NCI-H2227 treated with DMSO at 0.1 percent for 48 hours (cell line): ENCODE measurements around the gene WDR31.
"Not testable (repeated sequence)": the region's sequence is repeated elsewhere in the genome, so short reads cannot be mapped to it uniquely, and the experiment has no call there.

Source experiments
- DNase-seq: peaks from one replicate; lab custom pipeline; 2025; lab: John Stamatoyannopoulos, UW

WDR31 gene

DNA sequence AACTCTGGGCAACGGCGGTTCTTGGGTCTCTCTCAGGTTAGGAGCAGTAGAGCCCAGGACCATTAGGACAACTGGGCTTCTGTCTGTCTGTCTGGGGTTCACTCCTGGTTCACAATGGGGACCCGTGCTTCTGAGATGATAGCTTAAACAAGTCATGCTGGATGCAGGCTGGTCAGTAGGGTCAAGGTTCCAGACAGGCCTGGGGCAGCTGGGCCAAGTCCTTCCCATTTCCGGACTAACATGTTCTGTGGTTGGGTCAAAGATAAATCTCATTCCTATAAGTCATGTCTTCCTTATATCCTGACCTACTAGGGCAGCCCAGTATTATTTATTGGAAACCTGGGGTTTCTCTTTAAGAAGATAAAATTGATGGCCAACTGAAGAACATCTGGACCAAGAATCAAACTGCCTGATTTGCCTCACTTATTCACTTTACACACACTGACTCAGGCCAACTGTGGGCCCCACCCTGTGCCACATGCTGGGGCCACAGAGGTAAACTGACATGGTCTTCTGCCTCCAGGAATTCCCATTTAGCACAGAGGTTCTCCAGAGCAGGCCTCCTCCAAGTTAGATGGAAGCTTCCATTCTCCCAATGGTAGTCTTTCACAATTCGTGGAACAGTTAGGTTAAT is 28.4 kb upstream of the WDR31 start:
- no peak for DNase-seq

DNA sequence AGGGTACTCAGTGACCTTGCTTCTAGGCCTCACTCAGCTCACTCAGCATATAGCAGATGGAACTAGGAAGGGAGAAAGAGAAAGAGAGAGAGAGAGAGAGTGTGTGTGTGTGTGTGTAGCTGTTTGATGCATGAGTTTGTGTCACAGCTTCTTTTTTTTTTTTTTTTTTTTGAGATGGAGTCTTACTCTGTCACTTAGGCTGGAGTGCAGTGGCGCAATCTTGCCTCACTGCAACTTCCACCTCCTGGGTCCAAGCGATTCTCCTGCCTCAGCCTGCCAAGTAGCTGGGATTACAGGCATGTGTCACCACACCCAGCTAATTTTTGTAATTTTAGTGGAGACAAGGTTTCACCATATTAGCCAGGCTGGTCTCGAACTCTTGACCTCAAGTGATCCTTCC is 25.6 kb upstream of the WDR31 start:
- DNase-seq = not testable (repeated sequence)

DNA sequence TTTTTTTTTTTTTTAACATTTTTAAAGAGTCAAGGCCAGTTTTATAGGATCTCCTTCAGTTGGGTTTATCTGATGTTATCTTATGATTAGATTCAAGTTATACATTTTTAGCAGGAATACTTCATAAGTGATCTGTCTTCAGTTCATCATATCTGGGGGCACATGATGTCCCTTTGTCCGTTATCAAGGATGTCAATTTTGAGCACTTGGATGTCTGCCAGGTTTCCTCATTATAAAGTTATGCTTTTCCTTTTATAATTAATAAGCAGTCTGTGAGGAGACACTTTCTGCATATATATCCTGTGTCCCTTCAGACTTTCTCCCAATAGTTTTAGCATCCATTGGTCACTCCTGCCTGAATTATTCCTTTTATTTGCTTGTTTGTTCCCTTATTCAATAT is 24.9 kb upstream of the WDR31 start:
- DNase-seq = no peak

DNA sequence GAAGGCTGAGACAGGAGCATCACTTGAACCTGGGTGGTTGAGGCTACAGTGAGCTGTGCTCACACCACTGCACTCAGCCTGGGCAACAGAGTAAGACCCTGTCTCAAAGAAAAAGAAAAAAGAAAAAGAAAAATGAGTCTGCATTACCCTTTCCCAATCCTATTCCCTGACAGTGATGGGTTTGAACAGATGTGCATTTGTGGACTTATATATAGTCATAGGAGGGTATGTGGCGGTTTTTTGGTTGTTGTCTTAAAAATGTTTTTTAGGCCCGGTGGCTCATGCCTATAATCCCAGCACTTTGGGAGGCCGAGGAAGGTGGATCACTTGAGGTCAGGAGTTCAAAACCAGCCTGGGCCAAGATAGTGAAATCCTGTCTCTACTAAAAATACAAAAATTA is 23.3 kb upstream of the WDR31 start:
- no peak for DNase-seq

DNA sequence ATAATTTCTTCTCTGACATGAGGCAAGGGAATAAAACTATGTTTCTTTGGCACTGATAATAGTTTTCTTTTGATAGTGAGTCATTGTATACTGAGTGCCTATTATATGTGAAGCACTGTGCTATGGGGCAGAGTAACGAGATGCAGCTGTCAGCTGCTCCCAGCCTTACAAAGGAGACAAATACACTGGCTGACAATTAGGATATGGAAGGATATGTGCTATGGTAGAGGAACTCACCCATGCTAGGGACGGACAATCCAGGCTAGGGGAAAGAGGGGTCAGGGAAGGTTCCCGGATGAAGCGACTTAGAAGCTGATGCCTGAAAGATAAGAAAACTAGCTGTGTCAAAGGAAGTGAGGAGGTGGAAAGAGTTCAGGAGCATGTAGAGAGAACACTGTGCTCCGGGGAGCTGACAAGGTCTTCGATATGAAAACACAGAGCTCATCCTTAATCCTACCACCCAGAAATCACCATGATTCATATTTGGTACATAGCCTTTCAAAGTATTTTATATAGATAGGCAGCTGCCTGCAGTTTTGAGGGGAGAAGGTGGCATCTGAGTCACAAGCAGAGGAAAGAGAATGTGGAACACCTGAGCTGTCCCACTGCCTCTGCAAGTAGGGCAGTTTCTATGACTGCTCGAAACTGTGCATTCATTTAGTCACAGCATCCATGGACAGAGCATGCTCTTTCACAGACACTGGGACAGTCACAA is 21.4 kb upstream of the WDR31 start:
- no peak for DNase-seq

DNA sequence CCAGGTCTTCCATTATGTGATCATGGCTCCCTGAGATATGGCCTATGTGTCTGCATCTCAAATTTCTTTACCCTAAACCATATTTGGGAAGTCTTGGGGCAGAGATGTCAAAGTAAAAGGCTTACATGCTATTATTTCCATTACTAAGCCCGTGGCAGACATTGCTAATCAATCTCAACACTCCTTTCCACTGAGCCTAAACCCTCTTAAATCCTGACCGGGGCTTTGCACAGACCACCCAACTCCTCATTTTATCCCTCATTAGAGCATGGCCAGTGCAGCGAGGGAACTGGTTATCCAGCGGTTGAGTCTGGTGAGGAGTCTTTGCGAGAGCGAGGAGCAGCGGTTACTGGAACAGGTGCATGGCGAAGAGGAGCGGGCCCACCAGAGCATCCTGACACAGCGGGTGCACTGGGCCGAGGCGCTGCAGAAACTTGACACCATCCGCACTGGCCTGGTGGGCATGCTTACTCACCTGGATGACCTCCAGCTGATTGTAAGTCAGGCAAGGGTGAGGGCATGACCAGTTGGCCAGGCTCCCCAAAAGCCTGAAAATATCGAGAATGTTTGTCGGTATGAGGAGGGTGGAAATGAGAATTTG is 20.3 kb upstream of the WDR31 start:
- no peak for DNase-seq

DNA sequence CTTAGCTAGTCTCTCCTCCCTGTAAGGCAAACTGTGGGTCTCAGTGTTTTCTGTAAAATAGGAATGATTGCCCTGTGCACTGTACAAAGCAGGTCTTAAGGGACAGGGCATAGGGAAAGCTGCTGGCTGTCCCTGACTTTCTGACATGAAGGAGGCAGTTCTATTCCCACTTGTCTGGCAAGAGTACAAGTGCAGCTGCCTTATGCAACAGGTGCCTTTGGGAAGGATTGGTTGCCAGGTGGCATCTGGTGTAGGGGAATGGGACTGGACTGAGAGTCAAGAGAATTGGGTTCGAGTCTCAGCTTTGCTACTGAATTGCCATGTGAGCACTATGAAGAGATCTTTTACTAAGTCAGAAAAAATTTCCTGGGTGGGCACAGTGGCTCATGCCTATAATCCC is 19.3 kb upstream of the WDR31 start:
- DNase-seq = no peak

DNA sequence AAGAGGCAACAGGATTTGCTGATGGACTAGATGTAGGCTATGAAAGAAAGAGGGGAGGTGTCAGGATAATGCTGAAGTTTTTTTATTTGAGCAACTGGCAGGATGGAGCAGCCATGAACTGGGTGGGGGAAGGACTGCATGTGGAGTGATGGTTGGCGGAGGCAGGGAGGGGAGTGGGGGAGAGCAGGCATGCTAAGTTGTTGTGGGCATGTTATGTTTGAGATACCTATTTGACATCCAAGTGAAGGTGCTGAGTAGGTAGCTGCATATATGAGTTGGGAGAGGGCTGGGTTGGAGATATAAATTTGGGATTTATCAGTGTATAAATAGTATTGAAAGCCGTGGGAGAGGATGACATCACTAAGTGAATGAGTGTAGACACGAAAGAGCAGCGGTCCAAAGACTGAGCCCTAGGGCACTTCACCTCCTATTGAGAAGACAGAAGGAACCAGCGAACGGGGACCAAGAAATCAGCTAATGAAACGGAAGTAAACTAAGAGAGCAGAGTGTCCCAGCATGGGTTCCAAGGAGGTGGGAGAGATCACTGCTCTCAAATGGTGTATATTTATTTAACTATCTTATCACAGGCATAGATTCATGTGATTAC is 16.7 kb upstream of the WDR31 start:
- no peak for DNase-seq

DNA sequence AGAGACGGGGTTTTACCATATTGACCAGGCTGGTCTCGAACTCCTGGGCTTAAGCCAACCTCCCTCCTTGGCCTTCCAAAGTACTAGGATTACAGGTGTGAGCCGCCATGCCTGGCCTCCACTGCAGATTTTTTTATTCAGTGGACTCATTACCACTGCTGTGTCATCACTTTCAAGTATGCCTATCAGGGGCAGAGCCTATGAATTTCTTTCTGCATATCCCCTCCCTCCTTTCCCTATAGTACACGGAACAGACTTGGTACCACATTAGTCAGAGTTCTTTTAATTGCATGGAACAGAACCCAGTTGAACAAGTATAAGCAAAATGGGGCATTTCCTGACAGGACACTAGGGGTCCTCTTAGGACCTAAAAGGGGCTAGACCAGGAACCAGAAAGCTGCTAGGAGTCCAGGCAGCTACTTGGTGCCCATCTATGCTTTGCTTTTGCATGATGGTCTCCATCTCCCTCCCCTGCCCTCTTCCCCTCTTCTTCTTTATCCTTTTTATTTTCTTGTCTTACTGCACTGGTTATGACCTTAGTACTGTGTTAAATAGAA is 15.0 kb upstream of the WDR31 start:
- no peak for DNase-seq

DNA sequence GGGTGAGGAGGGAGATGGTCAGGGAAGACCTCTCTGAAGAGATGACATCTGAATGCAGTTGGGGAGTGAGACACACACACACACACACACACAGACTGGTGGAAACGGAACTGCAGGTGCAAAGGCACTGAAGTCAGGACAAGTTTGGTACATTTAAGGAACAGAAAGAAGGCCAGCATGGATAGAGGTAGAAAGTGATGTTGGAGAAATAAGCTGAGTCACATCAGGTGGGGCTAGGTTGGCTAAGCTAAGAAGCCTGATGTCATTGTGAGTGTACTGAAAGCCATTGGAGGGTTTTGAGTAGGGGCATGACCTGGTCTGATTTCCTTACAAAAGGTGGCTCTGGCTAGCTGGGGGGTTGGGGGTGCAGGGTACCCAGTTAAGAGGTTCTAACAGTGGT is 12.3 kb upstream of the WDR31 start:
- no peak for DNase-seq

DNA sequence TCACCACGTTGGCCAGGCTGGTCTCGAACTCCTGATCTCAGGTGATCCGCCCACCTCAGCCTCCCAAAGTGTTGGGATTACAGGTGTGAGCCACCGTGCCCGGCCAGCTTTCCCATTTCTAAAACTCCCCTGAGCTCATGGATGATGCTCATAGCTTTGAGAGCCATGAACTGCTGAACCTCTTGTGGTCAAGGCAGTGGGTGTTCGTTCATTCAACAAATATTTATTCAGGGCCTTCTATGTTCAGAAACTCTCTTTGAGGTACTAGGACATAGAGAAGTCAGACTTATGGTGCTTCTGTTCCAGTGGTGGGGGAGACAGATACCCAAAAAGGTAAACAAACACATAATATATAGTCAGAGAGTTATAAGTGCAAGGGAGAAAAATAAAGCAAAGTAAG is 11.9 kb upstream of the WDR31 start:
- DNase-seq = no peak

DNA sequence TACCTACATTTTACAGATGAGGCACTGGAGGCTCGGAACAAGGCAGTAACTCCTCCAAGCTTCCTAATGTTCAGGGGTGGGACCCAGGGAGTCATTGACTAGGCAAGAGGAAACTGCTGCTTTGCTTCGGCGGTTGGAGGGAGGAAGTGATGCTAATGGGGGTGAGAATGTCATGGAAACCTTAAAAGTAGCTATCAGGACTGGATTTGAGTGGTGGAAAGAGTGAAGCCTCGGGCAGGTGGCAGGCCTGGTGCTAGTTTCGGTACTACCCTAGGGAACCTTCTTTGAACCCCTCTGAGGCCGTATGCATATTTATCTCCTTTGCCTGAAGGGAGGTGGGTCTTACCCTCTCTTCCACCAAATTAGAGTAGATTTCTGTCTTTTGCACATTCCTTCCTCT is 10.9 kb upstream of the WDR31 start:
- DNase-seq = no peak

DNA sequence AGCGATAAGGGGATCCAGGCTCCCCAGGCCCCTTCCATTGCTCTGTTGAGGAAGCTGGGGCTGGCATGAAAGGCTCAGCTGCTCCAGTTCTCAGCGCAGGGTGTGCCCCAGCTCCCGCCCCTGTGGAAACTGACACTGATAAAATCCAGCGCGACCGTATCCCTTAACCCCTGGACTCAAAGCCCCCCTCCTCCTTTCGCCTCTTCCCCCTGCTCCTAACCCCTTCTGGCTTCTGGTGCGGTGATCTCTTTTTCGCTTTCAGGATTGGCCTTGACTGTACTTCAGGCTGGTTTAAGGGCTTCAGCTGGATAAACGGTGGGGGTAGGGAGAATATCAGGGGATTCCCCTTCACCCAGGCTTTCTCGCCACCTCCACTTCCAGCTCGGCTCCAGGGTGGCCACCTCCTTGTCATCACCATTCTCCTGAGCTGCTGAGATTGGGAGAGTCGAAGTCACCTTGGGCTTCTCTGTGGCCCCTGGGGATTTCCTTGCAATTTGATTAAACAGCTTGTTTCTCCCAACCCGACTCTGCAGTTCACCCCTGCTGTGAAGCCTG is 10.1 kb upstream of the WDR31 start:
- DNase-seq = no peak

DNA sequence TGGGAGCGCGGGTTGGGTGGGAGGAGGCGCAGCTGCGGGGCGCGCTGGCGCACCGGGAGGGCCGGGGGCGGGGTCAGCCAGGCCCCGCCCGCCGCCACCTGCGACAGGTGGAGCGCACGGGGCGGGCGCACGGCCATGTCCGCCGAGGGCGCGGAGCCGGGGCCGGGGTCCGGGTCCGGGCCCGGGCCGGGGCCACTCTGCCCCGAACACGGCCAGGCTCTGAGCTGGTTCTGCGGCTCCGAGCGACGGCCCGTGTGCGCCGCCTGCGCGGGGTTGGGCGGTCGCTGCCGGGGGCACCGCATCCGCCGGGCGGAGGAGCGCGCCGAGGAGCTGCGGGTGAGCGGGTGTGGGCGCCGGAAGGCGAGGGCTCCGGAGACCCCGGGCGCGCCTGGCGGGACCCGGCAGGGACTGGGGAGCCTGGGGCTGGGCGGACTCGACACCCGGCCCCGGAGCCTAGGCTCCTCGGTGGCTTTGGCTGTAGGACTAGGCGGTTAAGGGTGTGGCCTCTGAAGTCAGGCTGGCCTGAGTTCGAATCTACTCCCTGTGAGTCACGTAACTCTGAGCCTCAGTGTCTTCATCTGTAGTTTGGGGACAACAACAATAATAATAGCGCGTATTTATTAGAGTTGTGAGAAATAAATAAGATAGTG is 9.5 kb upstream of the WDR31 start, which contains the start of gene BSPRY:
Gene BSPRY, plus strand, starts transcription at position 97 of the 650 bp plus-strand sequence. Its CDS starts 39 bp downstream, at position 136.
- DNase-seq = no peak

DNA sequence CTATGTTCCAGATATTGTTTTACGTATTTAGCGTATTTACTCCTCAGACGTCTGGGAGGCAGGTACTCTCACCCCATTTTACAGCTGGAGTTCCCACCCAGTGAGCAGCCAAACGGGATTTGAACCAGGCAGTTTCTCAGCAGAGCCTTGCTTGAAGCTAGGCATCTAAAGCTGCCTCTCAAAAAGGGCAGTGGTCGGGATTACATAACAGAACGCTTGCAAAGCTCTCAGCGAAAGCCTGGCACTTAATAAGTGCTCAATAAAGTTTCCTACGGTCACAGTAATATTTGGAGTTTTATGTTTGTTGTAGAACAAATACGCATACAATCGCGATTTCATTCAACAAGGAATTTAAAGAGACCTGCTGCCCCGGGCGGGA is 9.0 kb upstream of the WDR31 start:
- no peak for DNase-seq

DNA sequence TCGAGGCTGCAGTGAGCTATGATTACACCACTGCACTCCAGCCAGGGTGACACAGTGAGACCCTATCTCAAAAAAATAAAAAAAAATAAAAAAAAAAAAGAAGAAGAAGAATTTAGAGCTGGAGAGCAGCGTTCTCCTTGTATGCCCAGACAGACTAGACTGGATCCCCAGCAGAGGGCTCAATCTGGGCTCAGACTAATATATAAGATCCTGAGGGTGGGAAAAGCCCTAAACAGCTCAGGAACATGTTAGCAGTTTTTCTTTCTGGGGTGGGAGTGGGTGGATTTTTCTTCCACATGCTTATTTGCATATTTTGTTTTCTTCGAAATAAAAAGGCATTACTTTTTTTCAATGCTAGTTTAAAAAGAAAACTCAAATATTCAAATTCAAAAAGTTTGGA is 8.4 kb upstream of the WDR31 start:
- no peak for DNase-seq

DNA sequence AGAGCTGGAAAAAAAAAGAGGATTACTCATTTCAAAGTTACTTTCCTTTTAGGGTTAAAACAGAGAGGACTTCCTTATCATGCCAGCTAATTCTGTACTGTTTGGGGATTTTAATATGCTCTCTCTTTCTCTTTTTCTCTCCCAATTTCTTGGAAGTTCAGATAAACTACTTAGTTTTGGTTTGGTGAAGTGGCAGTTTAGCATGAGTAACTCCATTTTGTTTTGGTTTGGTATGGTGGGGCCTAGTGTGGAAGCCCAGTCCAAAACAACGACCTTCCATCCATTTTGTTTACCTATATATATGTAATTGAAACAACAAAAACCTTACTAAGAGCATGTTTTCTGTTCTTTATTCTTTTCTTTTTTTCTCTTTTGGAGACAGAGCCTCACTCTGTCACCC is 5.6 kb upstream of the WDR31 start:
- no peak for DNase-seq

DNA sequence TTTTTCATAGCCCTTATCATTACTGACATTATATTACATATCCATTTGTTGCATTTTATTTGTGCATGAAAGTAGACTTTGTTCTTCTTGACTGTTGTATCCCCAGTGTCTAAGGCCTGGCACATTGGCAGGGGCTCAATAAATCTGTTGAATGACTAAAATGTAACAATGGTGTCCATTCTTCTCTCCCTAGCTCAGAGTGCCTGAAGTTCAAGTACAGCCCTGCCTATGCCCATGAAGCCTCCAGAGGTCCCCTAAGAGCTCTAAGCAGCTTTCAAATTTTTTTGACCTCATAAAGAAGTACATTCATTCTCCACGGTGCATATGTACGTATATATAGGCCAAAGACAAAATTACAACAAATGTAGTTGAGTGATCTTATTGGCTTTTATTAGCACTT is 5.1 kb upstream of the WDR31 start:
- DNase-seq = no peak

DNA sequence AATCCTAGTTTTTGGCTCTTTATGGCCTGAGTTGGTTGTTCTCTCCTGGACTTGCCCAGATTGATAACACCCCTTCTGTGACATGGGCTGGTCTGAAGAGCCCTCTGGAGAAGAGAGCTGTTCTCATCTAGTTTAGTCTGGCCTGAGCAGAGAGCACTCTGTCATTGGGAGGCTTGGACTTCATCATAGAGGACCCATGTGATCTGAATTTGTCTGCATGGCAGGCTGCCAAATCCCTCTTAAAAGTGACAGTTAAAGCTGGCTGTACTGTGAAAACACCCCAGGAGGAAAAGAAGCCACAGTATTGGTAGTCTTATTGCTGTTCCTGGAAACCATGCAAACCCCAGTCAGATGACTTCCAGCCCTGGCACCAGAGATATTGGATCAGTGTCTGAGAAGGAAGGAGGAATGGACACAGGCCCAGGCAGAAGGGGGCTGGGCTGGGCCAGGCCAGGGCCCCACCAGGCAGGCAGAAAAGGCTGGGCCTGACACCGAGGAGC is 3.7 kb upstream of the WDR31 start:
- peak; percentile 77 for DNase-seq

DNA sequence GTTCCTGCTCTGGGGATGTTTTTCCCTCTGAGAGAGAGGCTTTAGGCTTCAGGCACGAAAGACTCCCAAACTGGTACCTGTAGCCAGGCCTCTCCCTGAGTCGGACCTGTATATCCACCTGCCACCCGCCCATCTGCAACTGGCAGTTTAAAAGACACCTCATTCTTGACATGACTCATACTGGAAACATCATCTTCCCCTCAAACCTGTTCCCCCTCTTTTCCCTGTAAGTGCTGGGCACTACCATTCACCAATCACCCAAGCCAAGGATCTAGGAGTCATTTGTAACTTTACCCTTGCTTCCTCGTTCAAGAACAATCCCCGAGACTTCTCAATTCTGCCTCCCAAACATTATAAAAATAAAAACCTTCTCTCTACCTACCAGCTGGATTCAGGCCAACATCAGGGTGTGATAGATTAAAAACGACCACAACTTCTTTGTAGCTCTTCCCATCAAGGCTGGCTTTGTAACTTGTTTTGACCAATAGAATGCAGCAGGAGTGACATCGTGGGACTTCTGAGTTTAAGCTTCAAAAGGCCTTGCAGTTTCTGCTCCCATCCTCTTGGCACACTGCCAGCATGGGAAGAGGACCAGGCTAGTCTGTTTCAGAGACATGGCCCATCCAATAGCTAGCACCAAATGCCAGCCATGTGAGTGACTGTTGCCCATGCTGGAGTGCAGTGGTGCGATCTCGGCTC is 1.8 kb upstream of the WDR31 start:
- DNase-seq = no peak

DNA sequence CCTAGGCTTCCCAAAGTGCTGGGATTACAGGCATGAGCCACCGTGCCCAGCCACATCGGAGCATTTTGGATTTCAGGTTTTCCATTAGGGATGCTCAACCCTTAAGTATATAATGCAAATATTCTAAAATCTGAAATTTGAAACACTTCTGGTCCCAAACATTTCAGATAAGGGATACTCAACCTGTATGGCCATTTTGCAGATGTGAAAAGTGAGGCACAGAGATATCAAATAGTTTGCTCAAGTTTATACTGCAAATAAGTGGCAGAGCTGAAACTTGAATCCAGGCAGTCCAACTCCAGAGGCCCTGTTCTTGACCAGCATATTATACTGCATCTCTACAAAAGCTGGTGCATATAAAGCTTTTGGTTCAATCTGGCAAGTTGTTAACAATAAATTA is 2.4 kb downstream of the WDR31 start:
- DNase-seq = no peak
